NB4 (cell line): ENCODE results near the gene CSAD.

Experiments
- DNase-seq: peaks from one replicate; pipeline ENCODE4 v3.0.0; 2010; ENCODE audit warnings: low read depth
- H3K4me3 ChIP-seq: one replicate; pipeline ENCODE4 v1.5.1; 2011; ENCODE audit warnings: mild to moderate bottlenecking, low read depth, low read length, moderate library complexity
- CTCF ChIP-seq: IDR thresholded peaks from one replicate; pipeline ENCODE4 v1.5.1; 2012; ENCODE audit warnings: low read depth, low read length
- MYC ChIP-seq: IDR thresholded peaks from 2 replicates; pipeline ENCODE4 v1.6.1; 2011; ENCODE audit warnings: low read depth, low read length
- POLR2A ChIP-seq: IDR thresholded peaks from 2 replicates; pipeline ENCODE4 v1.6.1; 2011; ENCODE audit warnings: mild to moderate bottlenecking; ENCODE audit not compliant: insufficient read length; ENCODE audit errors: extremely low read depth
- TF ChIP-seq, protein P1 (sequence below): IDR thresholded peaks from 2 replicates; pipeline ENCODE4 v1.6.1; 2011; ENCODE audit warnings: low read depth, low read length

Gene CSAD

GRCh38 chr12:53201639-53202038 lies 20.9 kb upstream of the CSAD start:
- no peak overlapping the region for H3K4me3 ChIP-seq
- TF ChIP-seq POLR2A, result no peak
- TF ChIP-seq CTCF, result no peak
- TF ChIP-seq MYC, result no peak
- no peak for DNase-seq

- no peak overlapping the region for H3K4me3 ChIP-seq
- TF ChIP-seq, protein P1, sequence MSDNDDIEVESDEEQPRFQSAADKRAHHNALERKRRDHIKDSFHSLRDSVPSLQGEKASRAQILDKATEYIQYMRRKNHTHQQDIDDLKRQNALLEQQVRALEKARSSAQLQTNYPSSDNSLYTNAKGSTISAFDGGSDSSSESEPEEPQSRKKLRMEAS, result no peak
- no peak for TF ChIP-seq CTCF
- no peak for TF ChIP-seq MYC
- no peak for TF ChIP-seq POLR2A
- no peak for DNase-seq
Measured at GRCh38 chr12:53201177-53201541, 20.4 kb upstream of the CSAD start.

DNA sequence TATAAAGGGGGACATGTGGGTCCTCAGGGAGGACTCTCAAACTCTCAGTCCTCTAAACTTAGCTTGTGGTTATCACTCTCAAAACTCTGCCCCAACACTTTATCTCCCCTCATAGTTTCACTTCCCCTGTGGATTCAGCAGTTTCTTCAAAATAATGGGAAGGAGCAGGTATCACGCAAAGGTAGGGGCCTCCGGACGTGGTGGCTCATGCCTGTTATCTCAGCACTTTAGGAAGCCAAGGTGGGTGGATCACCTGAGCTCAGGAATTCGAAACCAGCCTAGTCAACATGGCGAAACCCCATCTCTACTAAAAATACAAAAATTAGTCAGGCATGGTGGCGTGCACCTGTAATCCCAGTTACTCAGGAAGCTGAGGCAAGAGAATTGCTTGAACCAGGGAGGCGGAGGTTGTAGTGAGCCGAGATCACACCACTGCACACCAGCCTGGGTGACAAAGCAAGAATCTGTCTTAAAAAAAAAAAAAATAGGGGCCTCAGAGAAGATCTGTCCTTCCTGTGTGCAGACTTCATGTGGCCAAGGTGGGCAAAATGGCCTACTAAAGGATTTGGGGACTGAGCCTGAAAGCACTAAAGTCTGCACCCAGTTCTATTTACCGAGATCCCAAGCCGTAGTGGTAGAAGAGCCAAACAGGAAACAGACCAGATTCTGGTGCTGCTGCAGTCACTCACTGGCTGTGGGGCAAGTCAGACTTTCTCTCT lies 19.9 kb upstream of the CSAD start:
- no peak for TF ChIP-seq POLR2A
- no peak for TF ChIP-seq MYC
- no peak for TF ChIP-seq CTCF
- TF ChIP-seq, protein P1, result no peak
- no peak for DNase-seq
- no peak overlapping the region for H3K4me3 ChIP-seq

DNA sequence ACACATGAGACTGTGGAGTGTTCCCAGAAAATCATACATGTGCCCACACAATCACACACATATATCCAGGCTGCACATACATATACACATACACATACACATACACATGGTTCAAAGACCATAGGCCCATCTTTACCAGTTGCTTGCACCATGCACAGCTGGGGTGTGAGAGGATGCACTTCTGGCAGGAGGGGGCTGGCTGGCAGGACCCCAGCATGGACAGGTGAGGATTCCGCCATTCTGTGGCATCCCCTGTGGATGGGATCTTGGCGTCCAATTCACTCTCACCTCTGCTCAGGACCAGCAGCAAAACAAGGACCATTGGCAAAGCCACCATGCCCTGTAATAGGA lies 19.4 kb upstream of the CSAD start:
- no peak for DNase-seq
- no peak overlapping the region for H3K4me3 ChIP-seq
- TF ChIP-seq POLR2A (no peak), MYC (no peak), CTCF (no peak)
- TF ChIP-seq, protein P1, result no peak

DNA sequence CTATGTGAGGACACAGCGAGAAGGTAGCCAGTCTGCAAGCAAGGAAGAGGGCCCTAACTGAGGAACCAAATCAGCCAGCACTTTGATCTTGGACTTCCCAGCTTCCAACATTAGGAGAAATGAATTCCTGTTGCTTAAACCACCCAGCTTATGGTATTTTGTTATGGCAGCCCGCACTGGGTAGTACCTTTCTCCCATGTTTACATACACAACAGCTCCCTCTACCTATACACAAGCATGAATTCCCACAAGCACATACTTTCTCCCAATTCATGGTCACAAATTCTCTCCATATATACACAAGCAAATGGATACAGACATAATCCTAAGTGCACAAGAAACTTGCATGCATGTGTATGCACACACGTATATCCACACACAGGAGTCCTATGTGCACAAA lies 19.0 kb upstream of the CSAD start:
- TF ChIP-seq, protein P1, result no peak
- no peak for TF ChIP-seq POLR2A
- no peak for TF ChIP-seq MYC
- no peak for DNase-seq
- no peak overlapping the region for H3K4me3 ChIP-seq

GRCh38 chr12:53198486-53199110 lies 17.9 kb upstream of the CSAD start:
- DNase-seq, result no peak
- no peak overlapping the region for H3K4me3 ChIP-seq
- TF ChIP-seq POLR2A (no peak), CTCF (no peak), MYC (no peak)
- TF ChIP-seq, protein P1, result no peak
